Measurements from ENCODE around the gene MRPS27.

Gene MRPS27

DNA sequence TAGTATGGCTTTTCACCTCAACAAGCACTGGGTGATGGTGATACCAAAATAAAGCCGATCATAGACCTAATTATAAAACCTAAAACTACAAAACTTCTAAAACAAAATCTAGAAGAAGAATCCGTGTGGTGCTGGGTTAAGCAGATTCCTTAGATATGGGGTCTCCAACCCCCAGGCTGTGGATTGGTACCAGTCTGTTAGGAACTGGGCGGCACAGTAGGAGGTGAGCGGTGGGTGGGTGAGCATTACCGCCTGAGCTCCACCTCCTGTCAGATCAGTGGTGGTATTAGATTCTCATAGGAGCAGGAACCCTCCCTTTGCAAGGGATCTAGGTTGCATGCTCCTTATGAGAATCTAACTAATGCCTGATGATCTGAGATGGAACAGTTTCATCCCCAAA is 33.2 kb downstream of the MRPS27 start:
- DNase-seq: no peak

DNA sequence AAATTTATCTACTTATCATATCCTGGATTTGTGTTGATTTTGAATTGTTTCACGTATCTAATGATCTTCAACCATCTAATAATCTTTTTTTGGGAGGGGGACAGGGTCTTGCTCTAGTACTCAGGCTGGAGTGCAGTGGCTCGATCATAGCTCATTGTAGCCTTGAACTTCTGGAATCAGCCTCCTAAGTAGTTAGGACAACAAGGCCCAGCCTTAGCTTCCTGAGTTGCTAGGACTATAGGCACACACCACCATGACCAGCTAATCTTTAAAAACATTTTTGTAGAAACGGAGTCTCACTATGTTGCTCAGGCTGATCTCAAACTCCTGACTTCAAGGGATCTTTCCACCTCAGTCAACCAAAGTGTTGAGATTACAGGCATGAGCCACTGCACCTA is 34.6 kb downstream of the MRPS27 start:
- no peak for DNase-seq

DNA sequence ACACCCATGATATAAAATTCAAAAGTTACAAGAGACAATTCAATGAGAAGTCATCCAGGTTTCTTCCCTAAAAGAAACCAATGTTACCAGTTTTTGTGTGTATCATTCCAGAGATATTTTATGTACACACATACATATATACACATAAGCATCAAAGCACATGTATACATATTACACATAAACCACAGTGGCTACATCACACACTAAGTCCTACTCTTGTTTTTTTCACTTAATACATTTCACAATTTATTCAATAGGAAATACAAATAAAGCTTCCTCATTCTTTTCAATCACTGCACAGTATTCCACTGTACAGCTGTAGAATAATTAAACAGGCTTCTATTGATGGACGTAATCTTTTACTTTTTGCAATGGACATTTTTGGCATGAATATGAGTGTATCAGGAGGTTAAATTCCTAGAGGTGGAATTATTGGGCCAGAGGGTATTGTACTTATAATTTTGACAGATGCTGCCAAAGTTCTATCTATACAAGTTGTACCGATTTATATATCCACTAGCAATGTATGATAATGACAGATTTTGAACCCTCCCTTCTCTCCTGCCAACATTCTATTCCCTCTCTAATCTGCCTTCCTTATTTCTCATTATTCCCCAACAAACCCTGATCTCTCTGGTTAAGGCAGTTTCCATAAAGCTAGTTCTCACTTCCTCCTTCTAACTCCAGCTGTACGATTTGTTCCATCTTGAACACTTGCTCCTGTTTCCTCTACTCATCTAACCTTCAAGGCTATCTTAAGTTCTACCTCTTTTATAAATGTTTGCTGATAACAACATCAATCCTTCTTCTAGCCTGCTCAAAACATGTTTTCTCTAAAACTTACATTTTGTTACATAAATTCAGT is 35.2 kb downstream of the MRPS27 start:
- no peak for DNase-seq

DNA sequence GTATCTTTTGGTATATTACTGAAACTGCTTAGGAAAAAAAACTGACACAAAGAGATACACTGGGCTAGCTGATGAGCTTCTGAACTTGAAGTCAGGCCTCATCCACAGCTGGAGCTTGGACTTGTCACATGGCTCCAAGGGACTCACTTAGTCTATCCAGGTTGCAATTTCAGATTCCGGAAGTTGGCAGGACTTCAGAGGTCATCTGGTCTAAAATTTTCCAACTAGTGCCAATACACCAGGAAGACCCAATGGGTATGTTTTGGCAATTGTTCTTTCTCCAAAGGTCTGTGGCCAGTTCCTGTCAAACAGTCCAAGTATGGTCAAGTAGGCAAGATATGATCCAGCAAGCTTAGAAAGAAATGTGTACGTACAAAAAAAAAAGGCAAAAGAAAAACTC is 36.7 kb downstream of the MRPS27 start:
- DNase-seq: no peak

DNA sequence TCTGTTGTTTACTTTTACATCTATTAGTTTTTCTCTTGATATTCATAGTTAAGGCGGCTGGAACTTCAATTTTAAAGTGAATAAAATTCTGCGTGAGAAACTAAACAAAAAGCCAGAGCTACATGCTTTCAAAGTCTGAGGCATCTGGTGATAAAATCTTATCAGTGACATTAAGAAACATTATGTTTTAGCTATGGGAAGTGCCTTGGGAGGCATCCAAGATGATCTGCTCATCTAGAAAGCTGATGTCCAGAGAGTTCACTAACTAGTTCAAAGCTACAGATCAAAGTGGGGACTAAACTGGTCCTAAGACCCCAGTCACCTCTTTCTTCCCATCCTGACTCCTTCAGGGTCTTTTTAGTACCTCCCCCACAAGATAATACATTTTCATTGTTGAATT is 37.2 kb downstream of the MRPS27 start:
- no peak for DNase-seq

DNA sequence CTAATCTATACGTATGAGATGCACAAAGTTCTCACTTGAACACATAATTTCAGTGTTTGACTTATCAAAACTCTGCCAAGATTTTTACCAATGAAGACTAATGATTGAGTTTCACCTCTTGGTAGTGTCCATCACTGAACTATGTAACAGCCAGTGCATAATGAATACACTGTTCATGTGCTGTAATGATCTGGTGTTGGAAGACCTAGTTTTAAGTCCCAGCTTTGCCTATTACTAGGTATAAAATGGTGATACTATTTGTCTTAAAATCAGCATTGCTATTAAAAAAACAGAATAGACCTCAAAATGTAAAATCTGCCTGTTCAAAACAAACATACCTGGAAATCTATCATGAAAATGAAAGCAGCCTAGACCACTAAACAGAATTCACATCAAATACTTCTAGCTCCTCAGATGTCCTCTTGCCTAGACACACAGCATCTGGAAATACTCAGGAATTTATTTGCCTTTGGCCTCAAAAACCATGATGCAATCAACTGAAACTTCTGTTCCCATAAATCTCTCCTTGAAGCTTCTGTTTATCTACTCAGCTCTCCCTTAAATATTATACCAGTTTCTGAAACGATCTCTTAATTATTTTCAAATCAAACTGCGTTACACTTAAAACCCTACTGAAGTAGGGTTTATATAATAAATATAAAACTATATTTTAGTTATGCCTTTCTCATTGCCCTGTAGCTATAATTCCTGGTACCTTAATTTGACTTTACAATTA is 38.1 kb downstream of the MRPS27 start:
- no peak for DNase-seq

DNA sequence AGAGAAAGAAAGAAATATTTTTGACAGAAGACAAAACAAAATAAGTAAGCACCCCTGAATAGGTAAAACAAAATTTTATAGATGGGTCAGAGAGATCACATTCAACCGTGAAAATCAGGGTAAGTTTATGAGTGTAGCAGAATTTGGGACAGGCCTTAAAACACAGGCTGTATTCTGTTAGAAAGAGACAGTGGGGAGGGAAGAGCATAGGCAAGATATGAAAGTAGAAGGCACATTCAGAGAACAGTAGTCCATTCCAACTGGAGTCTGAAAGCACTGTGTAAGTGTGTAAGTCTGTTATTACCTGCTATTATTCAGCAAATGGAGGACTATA is 38.6 kb downstream of the MRPS27 start:
- DNase-seq: no peak

DNA sequence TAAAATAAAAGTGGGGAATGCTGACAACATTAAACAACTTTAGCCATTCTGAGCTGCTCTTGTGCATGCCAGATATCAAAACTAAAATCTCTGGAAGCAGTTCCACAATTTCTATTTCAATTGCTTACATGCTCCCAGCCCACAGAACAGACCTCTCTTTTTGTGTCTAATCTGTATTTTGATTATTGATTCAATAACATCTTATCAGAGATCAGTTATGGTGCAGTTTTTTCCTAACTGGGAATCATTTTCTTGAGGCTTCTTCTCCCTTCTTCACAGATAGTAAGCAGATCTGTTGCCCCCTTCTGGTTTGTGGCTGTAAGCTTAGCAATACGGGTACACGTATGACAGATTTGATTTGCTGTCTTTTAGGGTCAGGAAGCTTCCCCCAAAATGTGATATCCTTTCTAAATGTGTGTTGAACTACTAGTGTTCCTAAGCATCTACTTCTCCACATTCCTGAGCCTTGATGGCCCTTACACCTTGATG is 39.4 kb downstream of the MRPS27 start:
- peak in 1 of 2 donors; percentile 10 for DNase-seq

DNA sequence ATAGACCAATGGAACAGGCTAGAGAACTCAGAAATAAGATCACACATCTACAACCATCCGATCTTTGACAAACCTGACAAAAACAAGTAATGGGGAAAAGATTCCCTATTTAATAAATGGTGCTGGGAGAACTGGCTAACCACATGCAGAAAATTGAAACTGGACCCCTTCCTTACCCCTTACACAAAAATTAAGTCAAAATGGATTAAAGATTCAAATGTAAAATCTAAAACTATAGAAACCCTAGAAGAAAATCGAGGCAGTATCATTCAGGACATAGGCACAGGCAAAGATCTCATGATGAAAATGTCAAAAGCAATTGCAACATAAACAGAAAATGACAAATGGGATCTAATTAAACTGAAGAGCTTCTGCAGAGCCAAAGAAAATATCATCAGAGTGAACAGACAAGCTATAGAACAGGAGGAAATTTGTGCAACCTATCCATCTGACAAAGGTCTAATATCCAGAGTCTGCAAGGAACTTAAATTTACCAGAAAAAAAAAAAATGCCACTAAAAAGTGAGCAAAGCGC is 43.8 kb downstream of the MRPS27 start:
- DNase-seq: no peak

DNA sequence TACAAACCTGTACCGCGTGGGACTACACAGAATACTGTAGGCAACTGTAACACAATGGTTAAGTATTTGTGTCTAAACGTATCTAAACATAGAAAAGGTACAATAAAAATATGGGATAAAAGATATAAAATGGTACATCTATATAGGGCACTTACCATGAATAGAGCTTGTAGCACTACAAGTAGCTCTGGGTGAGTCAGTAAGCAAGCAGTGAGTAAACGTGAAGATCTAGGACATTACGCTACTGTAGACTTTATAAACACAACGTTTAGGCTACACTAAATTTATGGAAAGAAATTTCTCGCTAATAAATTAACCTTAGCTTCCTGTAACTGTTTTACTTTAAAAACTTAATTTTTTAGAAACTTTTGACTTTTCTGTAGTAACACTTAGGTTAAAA is 46.5 kb downstream of the MRPS27 start:
- no peak for DNase-seq

DNA sequence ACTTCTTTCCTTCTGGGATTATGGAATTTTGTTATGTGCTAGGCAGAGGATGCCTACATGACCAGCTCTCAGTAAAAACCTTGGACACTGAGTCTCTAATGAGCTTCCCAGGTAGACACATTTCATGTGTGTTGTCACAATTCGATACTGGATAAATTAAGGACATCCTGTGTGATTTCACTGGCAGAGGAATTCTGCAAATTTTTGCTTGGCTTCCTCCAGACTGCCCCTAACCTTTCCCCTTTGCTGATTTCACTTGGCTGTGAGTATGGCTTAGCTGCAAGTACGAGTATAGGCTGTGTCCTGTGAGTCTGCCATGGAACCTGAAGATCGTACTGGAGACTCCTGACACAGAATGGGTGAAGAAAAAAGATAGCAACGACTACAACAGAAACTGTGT is 47.6 kb downstream of the MRPS27 start:
- no peak for DNase-seq

DNA sequence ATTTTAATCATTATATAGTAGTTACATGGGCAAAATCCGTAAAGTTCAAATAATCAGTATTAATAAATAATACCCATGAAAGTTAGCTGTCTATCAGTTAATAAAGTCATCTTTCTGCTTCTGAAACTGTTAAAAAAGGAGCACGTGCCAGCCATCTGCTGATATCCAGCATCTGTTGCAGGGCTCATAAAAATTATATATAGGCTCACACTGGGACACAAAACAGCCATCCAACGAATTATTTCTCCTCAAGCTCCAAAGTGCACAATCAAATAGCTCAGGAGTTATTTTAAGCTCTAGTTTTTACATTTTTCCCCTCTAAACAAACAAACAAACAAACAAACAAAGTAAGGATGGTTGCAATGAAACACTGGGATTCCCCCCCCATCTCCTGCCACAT is 48.3 kb downstream of the MRPS27 start:
- DNase-seq: no peak

DNA sequence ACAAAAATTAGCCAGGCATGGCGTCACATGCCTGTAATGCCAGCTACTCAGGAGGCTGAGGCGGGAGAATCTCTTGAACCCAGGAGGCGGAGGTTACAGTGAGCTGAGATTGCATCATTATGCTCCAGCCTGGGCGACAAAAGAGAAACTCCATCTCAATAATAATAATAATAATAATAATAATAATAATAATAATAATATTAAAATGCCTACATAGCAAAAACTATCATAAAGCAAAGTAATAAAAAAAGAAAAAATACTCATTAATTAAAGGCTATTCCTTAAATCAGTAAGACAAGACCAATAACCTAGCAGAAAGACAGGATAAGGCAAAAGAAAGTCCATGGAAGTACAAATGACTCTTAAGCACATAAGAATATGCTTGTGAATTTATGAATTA is 50.0 kb downstream of the MRPS27 start:
- DNase-seq: no peak

DNA sequence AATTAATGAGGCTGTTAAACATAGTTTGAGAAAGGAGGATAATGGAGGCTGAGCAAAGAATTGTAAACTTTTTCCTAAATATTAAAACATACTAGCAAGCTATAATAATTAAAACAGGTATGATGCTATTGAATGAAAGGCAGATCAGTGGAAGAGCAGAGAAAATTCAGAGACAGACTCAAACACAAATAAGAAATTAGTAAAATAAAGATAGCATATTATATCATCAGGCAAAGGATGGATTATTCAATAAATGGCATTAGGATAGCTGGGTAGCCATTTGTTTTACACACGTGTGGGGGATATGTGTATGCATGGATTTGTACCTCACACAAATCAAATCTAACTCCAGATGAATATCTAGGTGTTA is 50.6 kb downstream of the MRPS27 start:
- no peak for DNase-seq

DNA sequence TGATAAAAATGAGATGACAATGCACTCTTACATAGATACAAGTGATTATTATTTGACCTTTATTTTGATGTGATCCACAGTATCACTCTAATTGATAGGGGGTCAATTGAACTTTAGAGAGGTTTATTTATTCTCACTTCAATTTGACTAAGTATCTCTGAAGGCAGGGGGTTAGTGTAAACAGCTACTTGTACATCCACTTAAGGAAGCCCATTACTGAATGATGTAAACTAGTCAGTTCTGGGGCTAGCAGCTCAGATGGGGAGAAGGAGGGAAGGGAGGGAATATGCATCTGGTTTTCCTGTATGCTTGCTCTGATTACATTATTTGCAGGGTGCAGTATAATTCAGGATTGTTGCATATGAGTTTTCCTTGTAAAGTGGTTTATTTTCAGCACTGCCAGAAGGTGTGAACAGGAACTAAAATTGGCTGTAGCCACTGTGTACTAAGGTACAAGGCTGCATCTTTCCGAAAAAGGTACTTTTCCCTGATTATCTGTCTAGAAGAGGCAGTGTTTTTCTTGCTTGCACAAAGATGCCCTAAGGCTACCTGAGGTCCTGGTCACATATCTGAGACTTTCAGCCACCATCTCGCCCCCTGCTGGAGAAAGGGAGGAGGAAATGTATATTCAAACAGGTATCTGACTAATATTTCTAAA is 51.2 kb downstream of the MRPS27 start:
- DNase-seq: peak; percentile 22 to 59

DNA sequence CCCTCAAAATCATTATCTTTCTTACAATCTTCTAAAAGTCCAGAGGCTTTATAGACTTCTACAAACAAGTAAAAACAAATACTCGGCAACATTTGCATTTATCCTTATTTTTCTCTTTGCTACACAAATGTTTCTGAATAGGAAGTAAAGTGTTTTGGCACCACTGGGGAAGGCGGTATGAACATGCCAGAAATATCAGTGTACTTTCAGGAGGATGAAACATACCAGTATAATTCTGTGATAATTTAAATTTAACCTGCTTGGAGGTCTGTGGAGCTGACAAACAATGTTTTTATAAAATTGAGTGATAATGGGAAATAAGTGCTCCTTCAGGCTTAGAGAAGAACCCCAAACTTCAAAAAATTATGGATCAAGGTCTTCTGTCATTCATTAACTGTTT is 51.8 kb downstream of the MRPS27 start:
- DNase-seq: no peak

DNA sequence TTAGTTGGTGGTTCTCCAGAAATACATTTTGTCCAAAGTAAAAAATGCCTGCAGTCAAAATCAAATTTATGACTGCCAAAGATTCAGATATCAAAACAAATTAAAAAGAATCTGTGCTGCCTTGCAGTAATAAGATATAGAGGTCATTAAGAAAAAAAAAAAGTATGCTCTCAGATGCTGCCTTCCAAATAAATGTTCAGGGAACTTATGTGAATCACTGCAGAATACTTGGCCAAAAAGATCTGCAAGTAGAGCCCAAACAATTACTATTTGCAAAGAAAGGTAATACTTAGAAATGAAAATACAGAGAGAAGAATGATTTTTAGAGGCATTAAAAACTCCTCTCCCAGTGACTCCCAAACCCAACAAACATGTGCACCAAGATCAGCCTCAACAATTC is 52.4 kb downstream of the MRPS27 start:
- no peak for DNase-seq

DNA sequence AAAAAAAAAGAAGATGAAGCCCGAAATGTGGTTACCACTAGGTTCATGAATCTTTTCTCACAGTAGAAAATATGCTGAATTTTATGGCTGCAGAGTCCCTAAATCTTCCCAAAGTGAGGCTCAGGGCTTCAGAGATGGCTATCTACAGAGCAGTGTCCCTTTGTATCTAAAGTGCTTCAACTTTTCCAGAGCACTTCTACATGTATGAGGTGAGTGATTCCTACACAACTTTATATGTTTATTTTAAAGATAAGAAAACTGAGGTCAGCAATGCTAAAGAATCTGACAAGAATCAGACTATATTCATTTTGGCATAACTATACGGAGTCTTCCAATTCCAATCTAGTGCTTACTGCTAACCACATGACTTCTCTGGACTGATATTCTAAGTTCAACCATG is 53.2 kb downstream of the MRPS27 start:
- DNase-seq: no peak

DNA sequence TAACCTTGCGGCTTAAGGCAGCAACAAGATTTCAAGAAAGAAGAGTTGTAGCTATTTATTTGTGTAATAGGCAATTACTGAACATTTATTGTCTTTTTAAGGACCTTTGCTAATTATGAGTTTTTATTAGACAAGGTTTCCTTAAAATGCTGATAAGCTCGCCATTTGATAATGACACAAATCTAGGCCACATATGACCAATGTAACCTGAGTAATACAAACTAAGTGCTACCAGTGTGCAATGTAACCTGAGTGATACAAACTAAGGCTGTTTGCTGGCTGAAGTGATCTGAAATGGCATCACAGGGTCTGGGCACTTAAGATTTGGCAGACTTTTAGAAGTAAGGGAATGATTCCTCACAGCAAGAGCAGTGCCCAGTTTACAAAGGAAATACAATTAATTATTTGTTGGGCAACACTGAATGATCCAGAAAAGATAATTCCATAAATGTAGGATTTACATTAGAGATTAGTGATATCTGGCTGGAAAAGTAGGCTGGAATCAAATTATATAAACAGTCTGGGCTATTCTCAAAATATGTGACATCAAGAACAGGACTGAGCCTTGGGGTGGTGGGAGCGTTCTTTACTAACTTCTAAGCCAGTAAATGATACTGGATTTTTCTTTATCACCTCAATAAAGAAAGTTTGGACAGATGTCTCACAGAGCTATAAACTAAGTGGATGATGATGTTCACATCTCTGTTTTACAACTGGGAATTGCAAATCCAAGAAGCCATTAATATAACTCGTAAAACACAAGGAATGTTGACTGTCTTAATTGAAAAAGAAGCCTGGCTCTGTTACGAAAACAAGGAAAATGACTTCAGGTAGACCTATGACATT is 54.8 kb downstream of the MRPS27 start:
- no peak for DNase-seq

DNA sequence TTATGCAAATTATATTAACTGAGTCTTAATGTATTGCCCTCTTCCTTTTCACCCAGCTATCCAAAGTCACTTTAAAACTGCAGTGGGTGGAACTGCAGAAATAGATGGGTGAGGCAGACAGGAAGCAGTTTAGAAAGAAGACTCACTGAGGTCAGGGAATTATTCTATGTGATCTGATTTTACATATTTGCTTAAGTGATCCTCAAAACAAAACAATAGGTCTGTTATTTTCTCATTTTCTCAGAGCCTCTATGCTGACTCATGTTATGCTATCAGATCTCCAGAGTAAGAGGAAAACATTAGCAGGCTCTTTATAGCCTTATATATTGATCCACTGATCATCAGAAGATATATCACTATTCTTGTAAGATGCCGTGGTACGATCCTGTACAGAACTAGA is 63.5 kb downstream of the MRPS27 start:
- no peak for DNase-seq

DNA sequence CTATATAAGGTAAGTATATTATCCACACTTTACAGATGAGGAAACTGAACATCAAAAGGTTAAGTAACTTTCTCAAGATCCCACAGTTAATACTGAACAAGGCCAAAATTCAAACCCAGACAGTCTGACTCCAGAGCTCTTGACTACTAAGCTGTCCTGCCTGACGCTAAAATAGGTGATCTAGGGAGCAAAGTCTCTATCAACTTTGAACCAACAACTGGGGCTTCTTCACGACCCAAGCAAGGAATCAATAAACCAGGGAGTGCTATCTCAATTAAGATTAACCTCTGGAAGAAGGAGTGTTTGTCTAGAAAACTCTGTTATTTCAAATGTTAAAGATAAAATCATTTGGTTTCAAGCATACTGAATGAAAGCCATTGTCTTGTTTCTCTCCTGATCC is 64.4 kb downstream of the MRPS27 start:
- DNase-seq: no peak

DNA sequence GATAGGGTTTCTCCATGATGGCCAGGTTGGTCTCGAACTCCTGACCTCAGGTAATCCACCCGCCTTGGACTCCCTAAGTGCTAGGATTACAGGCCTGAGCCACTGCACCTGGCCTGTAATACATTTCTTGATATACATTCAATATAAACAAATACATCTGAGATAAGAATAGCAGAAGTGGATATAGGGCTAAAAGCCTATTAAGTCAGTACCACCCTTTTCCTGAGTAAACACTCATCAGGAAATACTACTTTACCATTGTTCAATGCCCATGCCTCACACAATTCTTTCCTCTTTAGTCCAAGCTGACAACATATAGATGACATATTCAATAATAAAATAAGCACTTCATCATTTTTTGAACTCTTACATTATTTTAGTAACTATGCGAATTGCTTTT is 64.8 kb downstream of the MRPS27 start:
- no peak for DNase-seq
